Activated naive CD4-positive, alpha-beta T cell (primary cell): ENCODE data around the gene PEPD.

Experiments
- DNase-seq, 4 experiments: peaks; one replicate each; lab custom pipeline; 2025; lab: John Stamatoyannopoulos, UW

PEPD gene

DNA sequence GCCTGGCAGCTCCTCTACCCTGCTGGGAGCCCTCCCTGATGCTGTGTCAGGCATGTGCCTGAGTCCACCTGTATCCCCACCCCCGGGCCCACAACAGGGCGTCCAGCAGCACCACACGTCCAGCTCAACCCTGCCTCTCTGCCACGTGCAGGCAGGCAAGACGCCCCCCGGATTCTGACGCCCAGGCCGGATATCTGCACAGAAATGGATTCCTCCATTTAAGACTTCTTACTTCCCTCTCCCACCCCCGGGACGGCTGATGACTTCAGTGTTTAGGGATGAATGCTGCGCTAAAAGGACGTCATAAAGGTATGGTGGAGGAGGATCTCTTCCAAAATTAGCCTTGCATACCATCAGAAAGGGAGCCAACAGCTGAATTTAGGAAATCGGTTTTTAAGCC is 10.2 kb downstream of the PEPD start:
- no peak for DNase-seq

DNA sequence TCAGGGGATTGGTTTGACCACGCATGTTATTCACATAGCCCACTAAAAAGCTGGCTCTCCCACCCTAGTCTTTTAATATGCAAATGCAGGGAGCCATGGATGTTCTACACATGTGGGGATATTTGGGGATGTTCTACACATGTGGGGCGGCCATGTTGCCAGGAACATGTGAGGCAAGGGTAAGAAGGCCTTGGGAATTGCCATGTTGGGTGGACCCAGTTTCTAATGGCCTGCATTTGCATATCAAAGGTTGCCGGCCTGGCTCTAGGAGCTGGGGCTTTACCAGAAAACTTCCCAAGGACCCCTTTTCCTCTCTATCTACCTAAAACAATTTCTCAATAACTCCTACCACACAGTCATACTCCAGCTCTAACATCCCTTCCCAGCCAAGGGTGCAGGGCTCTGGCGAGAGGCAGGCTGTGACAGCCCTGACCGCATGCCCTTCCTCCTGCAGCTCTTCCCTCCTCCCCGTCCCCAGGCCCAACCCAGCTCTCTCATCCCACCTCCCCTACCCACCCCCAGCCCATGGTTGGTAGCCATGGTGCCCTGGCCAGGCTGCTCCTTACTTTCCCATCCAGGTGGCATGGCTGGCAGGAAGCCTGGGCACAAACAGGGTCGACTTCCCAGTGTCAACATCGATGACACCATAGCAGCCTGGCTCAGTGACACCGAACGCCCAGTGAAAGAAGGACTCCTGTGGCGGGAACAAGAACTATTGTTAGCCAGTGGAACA is 11.0 kb downstream of the PEPD start:
- DNase-seq, result no peak

DNA sequence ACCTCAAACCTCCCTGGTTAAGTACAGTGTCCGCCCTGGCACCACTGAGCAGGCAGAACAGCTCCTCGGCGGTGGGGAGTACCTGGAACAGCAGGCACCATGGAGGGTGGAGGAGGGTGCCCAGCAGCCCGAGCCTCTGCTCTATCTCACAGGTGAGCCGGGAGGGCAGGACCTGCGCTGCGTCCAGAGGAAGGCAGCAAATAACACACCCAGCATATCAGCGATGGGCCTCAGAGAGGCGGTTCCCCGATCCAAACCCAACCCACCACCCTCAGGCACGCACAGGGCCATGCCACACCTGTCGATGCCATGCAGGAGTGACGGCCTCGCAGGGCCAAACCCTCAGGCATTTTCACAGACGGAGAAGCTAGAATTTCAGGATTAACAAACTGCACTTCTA is 11.8 kb downstream of the PEPD start:
- DNase-seq, result no peak

GRCh38 chr19:33508941-33509614 is 12.5 kb downstream of the PEPD start:
- no peak for DNase-seq

GRCh38 chr19:33508431-33508830 is 13.2 kb downstream of the PEPD start:
- no peak for DNase-seq

DNA sequence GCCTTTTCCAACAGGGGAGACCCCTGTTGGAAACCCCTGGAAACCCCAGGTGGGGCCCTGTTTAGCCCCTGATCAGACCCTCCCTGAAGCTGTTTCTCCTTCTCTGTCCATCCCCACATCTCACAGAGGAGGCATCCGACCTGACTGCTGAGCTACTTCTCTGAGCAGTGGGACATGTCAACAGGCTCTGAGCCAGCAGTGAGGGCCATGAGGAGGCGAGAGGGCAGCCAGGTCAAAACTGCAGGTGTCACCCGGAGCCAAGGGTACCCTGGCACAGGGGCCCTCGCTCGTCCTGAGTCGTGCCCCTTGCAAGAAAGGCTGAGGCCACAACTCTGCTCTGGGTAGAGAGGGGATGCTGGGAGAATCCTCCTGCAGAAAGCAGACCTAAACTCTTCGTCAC is 13.6 kb downstream of the PEPD start:
- DNase-seq, result no peak

GRCh38 chr19:33507021-33507956 is 14.3 kb downstream of the PEPD start:
- DNase-seq, result no peak

GRCh38 chr19:33506498-33506897 is 15.1 kb downstream of the PEPD start:
- DNase-seq, result no peak

GRCh38 chr19:33505823-33506222 is 15.8 kb downstream of the PEPD start:
- no peak for DNase-seq

- DNase-seq, result no peak
Measured at GRCh38 chr19:33505148-33505547, 16.4 kb downstream of the PEPD start.

DNA sequence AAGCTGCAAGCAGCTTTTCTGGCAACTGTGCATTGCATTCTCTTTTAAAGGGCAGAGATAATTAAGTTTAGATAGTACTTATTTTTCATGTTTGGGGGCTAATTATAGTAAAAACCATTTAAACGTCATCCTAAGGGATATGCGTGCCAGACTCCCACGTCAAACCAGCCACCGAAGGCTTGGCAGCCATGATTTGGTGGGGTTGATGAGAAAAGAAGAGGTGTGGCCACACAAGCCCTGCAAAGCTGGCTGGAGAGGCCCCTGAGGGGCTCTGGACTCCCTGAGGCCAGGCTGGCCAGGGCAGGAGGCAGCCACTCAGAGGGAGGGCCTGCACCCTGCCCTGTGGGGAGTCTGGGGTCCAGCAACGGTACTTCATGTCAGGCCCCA is 17.5 kb downstream of the PEPD start:
- DNase-seq, result no peak

GRCh38 chr19:33503433-33504057 is 18.0 kb downstream of the PEPD start:
- no peak for DNase-seq

DNA sequence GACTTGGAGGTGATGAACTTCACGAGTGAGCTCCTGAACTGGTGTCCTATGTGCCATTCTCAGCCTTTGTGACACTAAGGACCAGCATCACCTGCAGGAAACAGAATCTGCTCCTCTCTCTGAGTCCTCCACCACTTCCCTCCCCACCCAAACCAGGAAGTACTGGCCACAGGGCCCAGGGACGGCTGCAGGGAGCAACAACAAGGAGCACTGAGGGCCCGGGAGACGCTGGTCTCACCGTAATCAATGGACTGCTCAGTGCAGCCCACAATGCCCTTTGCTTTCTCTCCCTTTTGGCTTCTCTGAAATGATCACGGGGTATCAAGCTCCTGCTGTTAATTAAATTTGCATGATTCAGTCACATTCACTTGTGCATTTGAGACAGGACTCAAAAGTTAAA is 18.6 kb downstream of the PEPD start:
- no peak for DNase-seq

DNA sequence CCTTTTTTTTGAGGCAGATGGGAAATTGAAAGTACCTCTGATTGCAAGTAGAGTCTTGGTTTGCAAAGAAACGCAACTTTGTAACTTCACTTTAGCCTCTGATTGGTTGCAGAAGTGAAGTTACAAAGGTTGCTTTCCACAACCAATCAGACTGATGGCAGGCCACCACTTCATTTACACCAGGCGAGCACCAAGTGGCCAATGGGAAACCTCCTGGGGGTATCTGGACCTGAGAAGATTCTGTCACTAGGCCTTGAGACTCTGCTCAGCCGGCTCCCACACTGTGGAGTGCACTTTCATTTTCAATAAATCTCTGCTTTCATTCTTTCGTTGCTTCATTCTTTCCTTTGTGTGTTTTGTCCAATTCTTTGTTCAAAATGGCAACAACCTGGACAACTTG is 19.1 kb downstream of the PEPD start:
- no peak for DNase-seq

GRCh38 chr19:33501693-33502356 is 19.8 kb downstream of the PEPD start:
- DNase-seq, result no peak

DNA sequence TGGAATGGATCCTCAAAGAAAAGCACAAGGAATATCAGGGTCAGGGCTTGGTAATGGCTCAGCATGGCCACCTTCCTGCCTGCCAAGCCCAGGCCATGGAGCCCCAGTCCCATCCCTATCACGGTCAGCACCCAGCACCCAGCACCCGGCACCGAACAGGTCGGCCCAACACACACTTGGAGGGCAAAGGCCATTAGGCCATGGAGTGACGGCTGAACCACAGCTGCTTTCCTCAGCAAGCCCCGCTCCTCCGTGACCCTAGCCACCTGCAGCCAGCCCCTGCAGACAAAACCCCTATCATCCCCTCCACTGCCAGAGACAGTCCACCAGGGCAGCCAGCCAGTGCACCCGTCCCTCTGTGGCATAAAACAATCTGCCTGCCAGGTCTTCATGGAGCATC is 20.6 kb downstream of the PEPD start:
- no peak for DNase-seq

DNA sequence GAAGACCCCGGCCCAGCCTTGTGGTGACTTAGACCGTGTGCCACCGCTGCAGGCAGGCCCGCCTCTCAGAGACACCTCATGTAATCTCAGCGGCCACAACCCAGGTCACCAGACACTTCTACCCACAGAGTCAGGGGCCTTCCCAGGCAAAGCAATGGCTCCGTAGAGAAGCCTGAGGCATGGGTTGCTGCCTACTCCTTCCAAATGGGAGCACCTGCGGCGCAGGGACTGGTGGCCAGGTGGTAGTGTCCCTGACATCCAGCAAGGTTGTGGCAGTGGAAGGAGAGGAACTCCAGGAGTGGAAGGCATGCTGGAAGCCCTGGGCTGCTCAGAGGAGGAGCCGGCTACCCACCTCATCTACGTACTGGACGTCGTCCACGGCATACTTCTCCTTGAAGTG is 21.0 kb downstream of the PEPD start:
- no peak for DNase-seq

DNA sequence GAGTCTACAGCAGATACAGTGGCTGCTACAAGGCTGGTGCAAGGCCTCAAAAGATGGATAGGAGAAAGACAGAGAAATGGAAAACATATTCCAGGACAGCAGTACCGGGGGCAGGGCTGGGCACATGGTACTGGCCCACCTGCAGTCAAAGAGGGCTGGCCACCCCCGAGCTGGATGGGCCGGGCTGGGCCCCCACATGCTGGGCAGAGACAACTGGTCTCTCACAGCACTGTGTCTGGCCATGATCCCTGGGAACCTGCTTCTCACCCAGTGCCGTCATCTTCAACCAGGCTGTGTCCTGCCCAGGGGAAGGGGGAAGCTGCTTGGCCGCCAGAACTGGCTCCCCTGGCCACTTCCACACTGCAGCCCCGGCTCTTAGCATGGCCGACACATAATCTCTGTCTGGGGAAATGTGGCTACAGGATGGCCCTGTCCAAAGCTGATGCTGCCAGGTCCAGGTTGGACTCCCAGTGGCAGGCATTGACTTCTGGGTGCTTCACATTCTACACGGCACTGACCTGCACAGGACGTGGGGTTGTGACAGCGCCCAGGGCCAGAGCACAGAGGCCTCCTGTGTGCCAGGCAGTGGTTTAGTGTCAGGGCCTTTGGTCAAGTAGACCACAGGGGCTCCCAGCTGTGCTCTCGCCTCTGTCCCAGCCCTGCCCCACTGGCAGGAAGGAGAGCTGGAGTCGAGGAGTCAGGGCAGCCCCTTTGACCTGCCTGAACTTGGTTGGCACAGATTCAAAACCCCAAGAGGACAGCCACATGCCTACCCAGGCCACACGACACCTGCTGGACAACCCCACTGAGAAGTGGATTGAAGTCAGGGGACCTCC is 21.7 kb downstream of the PEPD start:
- DNase-seq, result no peak

GRCh38 chr19:33499248-33499647 is 22.3 kb downstream of the PEPD start:
- no peak for DNase-seq

GRCh38 chr19:33498391-33499000 is 23.1 kb downstream of the PEPD start:
- no peak for DNase-seq
